GM12878 (cell line): ENCODE data around the gene HSD17B1. TPM values are rescaled to one million over a fixed set of nuclear protein-coding genes. Genes with fewer than 3 reads are reported as not detected.

Experiments
- EGR1 ChIP-seq, 2 experiments: IDR thresholded peaks; 1 replicate in 1 of 2; 2 replicates in 1 of 2; pipeline ENCODE4 v1.6.1; 2011 to 2012; ENCODE audit warnings: low read depth in 2 of 2, low read length in 2 of 2, borderline replicate concordance in 1 of 2, mild to moderate bottlenecking in 1 of 2, moderate library complexity in 1 of 2
- EZH2 ChIP-seq: IDR thresholded peaks from 2 replicates; pipeline ENCODE4 v1.6.1; 2012; ENCODE audit warnings: low read depth, mild to moderate bottlenecking, control low read depth, inconsistent platforms, low read length, borderline replicate concordance; ENCODE audit not compliant: control insufficient read depth
- HDGF ChIP-seq: fragments of 450-650 bp; IDR thresholded peaks from 2 replicates; pipeline ENCODE4 v1.6.1; 2016; ENCODE audit warnings: antibody characterized with exemption
- IRF3 ChIP-seq: fragments of 450-650 bp; IDR thresholded peaks from 2 replicates; pipeline ENCODE4 v1.6.1; 2014; ENCODE audit warnings: mild to moderate bottlenecking
- NBN ChIP-seq: fragments of 450-650 bp; IDR thresholded peaks from 2 replicates; pipeline ENCODE4 v1.6.1; 2016
- NR2C2 ChIP-seq: IDR thresholded peaks from 2 replicates; pipeline ENCODE4 v1.6.1; 2011; ENCODE audit warnings: borderline replicate concordance, low read depth; ENCODE audit not compliant: control insufficient read depth, insufficient read length
- NRF1 ChIP-seq: conservative IDR thresholded peaks from 2 replicates; pipeline ENCODE4 v1.6.1; 2011; ENCODE audit warnings: mild to moderate bottlenecking, low read depth, low read length, improper control_type of control experiment
- POLR2AphosphoS2 ChIP-seq: IDR thresholded peaks from 2 replicates; pipeline ENCODE4 v1.6.1; 2011; ENCODE audit warnings: low read depth, mild to moderate bottlenecking, low read length, improper control_type of control experiment, moderate library complexity
- RUNX3 ChIP-seq: IDR thresholded peaks from 2 replicates; pipeline ENCODE4 v1.6.1; 2012; ENCODE audit warnings: low read length, inconsistent platforms
- SIN3A ChIP-seq: IDR thresholded peaks from 2 replicates; pipeline ENCODE4 v1.6.1; 2012; ENCODE audit warnings: low read depth, low read length, improper control_type of control experiment
- SIX5 ChIP-seq: IDR thresholded peaks from 2 replicates; pipeline ENCODE4 v1.6.1; 2011; ENCODE audit warnings: mild to moderate bottlenecking, low read depth, low read length, moderate library complexity; ENCODE audit not compliant: severe bottlenecking
- SREBF2 ChIP-seq: IDR thresholded peaks from 2 replicates; pipeline ENCODE4 v1.6.1; 2012; ENCODE audit warnings: mild to moderate bottlenecking, low read length
- TAF1 ChIP-seq: IDR thresholded peaks from 2 replicates; pipeline ENCODE4 v1.6.1; 2011; ENCODE audit warnings: mild to moderate bottlenecking, low read depth, low read length, borderline replicate concordance
- USF1 ChIP-seq: IDR thresholded peaks from 2 replicates; pipeline ENCODE4 v1.6.1; 2011; ENCODE audit warnings: borderline replicate concordance, low read depth, mild to moderate bottlenecking, moderate library complexity, mixed read lengths, low read length; ENCODE audit not compliant: insufficient read depth; ENCODE audit errors: extremely low read length
- YY1 ChIP-seq: IDR thresholded peaks from 2 replicates; pipeline ENCODE4 v1.6.1; 2011; ENCODE audit warnings: low read depth, mild to moderate bottlenecking, low read length
- ZNF24 ChIP-seq: fragments of 450-650 bp; IDR thresholded peaks from 2 replicates; pipeline ENCODE4 v1.6.1; 2017; ENCODE audit warnings: antibody characterized with exemption, mild to moderate bottlenecking
- ZNF622 ChIP-seq: fragments of 450-650 bp; IDR thresholded peaks from 2 replicates; pipeline ENCODE4 v1.6.1; 2017; ENCODE audit warnings: mild to moderate bottlenecking, inconsistent platforms
- polyA plus RNA-seq, 11 experiments: library from polyadenylated mRNA; depleted of rRNA in 4 of 11; unstranded in 6 of 11; stranded (reverse) in 5 of 11; fragments of >200 nt; fragmentation: Nextera tagmentation in 4 of 11; fragmentation: Illumina TruSeq in 1 of 11; extraction: Ambion mirVana in 4 of 11; extraction: Trizol in 1 of 11; gene quantifications; 1 replicate in 1 of 11; 2 replicates in 10 of 11; pipeline versions ENCODE4 v1.2.1 to v1.2.3, GENCODE V29; 2011 to 2016; ENCODE audit warnings: inconsistent platforms in 2 of 11, missing spikeins in 2 of 11, low read depth in 1 of 11
- total RNA-seq, 4 experiments: library from RNA; depleted of rRNA in 3 of 4; stranded (reverse); fragments of >200 nt in 3 of 4; fragmentation: Illumina TruSeq in 1 of 4; extraction: Trizol in 1 of 4; gene quantifications; 2 replicates each; pipeline versions ENCODE4 v1.2.1 to v1.2.3, GENCODE V29; 2013 to 2021
- TF ChIP-seq, protein P1 (sequence below): fragments of 450-650 bp; formaldehyde crosslinking; IDR thresholded peaks from 2 replicates; pipeline ENCODE4 v1.5.0; 2022; ENCODE audit warnings: mild to moderate bottlenecking, missing genetic modification characterization
- TF ChIP-seq, protein P2 (sequence below): IDR thresholded peaks from 2 replicates; pipeline ENCODE4 v1.6.1; 2011; ENCODE audit warnings: borderline replicate concordance, low read depth, mild to moderate bottlenecking, moderate library complexity, low read length; ENCODE audit not compliant: insufficient read depth, poor library complexity, severe bottlenecking

The HSD17B1 gene
- total and polyA plus RNA-seq, 10 of the 15 experiments (the other 5 are each of a cell fraction or from before 2014, with no cell fraction given): 0.15 to 1.1 (median 0.42) TPM

DNA sequence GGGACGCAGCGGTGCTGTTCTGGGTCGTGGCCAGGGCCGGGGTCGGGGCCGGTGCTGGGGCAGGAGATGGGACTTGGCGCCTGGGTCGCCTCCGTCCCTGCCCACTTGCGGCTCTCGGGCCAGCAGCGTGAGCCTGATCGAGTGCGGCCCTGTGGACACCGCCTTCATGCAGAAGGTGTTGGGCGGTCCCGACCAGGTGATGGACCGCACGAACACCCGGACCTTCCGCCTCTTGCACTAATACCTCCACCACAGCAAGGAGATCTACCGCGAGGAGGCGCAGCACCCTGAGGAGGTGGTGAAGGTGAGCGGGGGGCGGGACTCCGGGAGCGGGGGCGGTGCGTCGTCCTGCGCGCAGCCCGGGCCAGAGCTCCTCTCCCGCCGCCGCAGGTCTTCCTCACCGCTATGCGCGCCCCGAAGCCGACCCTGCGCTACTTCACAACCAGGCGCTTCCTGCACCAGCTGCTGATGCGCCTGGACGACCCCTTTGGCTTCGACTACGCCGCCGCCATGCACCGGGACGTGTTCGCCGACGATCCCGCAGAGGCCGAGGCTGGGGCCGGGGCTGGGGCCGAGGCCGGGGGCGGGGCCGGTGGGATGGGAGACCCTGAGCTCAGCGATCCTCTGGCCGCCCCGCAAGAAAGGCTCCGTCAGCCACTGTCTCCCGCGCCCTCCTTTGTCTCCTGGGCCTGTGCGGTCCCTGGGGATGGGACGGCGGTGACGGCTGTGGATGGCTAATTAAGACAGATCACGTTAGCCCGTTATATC lies 4.5 kb upstream of the HSD17B1 start (continued):
- TF ChIP-seq, protein P1, sequence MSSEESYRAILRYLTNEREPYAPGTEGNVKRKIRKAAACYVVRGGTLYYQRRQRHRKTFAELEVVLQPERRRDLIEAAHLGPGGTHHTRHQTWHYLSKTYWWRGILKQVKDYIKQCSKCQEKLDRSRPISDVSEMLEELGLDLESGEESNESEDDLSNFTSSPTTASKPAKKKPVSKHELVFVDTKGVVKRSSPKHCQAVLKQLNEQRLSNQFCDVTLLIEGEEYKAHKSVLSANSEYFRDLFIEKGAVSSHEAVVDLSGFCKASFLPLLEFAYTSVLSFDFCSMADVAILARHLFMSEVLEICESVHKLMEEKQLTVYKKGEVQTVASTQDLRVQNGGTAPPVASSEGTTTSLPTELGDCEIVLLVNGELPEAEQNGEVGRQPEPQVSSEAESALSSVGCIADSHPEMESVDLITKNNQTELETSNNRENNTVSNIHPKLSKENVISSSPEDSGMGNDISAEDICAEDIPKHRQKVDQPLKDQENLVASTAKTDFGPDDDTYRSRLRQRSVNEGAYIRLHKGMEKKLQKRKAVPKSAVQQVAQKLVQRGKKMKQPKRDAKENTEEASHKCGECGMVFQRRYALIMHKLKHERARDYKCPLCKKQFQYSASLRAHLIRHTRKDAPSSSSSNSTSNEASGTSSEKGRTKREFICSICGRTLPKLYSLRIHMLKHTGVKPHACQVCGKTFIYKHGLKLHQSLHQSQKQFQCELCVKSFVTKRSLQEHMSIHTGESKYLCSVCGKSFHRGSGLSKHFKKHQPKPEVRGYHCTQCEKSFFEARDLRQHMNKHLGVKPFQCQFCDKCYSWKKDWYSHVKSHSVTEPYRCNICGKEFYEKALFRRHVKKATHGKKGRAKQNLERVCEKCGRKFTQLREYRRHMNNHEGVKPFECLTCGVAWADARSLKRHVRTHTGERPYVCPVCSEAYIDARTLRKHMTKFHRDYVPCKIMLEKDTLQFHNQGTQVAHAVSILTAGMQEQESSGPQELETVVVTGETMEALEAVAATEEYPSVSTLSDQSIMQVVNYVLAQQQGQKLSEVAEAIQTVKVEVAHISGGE (CRISPR knock-in tag): no peak
- no peak for TF ChIP-seq NRF1
- TF ChIP-seq HDGF: peak; percentile 72; the same call in 1 of the 2 replicates
- no peak for TF ChIP-seq SIN3A
- no peak for TF ChIP-seq IRF3
- 0 out of 2 replicates have a peak, but pooled peaks have one; percentile 48 for TF ChIP-seq YY1
- TF ChIP-seq NR2C2: no peak
- TF ChIP-seq TAF1: 0 out of 2 replicates have a peak, but pooled peaks have one; percentile 14
- TF ChIP-seq NBN: 0 out of 2 replicates have a peak, but pooled peaks have one; percentile 18
- no peak for TF ChIP-seq SIX5
- TF ChIP-seq EGR1 (IDR thresholded peaks at IDR 0.05; ENCODE audit: borderline replicate concordance in 1 of 2, low read depth in 2 of 2, low read length in 2 of 2): peak in 1 of 2 experiments; percentile 98; a peak in 2 of 3 replicates
- peak; percentile 66 for TF ChIP-seq RUNX3
- peak; percentile 23; the same call in 1 of the 2 replicates for TF ChIP-seq POLR2AphosphoS2
- no peak for TF ChIP-seq SREBF2
- TF ChIP-seq ZNF622: no peak
- TF ChIP-seq ZNF24: no peak
- no peak for TF ChIP-seq EZH2
- TF ChIP-seq, protein P2, sequence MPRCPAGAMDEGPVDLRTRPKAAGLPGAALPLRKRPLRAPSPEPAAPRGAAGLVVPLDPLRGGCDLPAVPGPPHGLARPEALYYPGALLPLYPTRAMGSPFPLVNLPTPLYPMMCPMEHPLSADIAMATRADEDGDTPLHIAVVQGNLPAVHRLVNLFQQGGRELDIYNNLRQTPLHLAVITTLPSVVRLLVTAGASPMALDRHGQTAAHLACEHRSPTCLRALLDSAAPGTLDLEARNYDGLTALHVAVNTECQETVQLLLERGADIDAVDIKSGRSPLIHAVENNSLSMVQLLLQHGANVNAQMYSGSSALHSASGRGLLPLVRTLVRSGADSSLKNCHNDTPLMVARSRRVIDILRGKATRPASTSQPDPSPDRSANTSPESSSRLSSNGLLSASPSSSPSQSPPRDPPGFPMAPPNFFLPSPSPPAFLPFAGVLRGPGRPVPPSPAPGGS: peak; percentile 54
- TF ChIP-seq USF1: no peak
